Neural cell (in vitro differentiated cells): ENCODE data around the gene MMP7. TPM values are rescaled to one million over a fixed set of nuclear protein-coding genes. Genes with fewer than 3 reads are reported as not detected.

Experiments
- H2AFZ ChIP-seq: fragments of 200-600, 300-800 bp; sonication (generic), shearing (Covaris generic); 2 replicates; pipeline ENCODE4 v1.6.0; 2014; ENCODE audit warnings: low read depth, mild to moderate bottlenecking, antibody characterized with exemption, low read length, moderate library complexity
- H3F3A ChIP-seq: fragments of 200-600 bp; shearing (Covaris generic); 2 replicates; pipeline ENCODE4 v1.6.1; 2016; ENCODE audit warnings: mild to moderate bottlenecking, moderate library complexity, mixed read lengths, antibody characterized with exemption, low read length; ENCODE audit not compliant: insufficient read depth, poor library complexity, severe bottlenecking
- H3K27ac ChIP-seq: fragments of 200-600, 300-800 bp; sonication (generic), shearing (Covaris generic); 2 replicates; pipeline ENCODE4 v1.5.1; 2014; ENCODE audit warnings: mild to moderate bottlenecking, low read length, moderate library complexity
- H3K27me3 ChIP-seq: fragments of 300-800, 200-600 bp; sonication (generic), shearing (Covaris generic); 2 replicates; pipeline ENCODE4 v1.6.0; 2014; ENCODE audit warnings: mild to moderate bottlenecking, low read depth, low read length, moderate library complexity; ENCODE audit not compliant: insufficient read depth
- H3K36me3 ChIP-seq: fragments of 300-800, 200-600 bp; sonication (generic), shearing (Covaris generic); 2 replicates; pipeline ENCODE4 v1.5.1; 2014; ENCODE audit warnings: mild to moderate bottlenecking, antibody characterized with exemption, low read length, moderate library complexity; ENCODE audit not compliant: insufficient read depth
- H3K4me2 ChIP-seq: fragments of 300-800, 200-600 bp; sonication (generic), shearing (Covaris generic); 2 replicates; pipeline ENCODE4 v1.6.0; 2014; ENCODE audit warnings: mild to moderate bottlenecking, low read length
- H3K4me3 ChIP-seq: fragments of 300-800, 200-600 bp; sonication (generic), shearing (Covaris generic); 2 replicates; pipeline ENCODE4 v1.5.1; 2014; ENCODE audit warnings: mild to moderate bottlenecking, low read length, moderate library complexity
- H3K79me2 ChIP-seq: fragments of 200-600 bp; shearing (Covaris generic); replicated peaks from 2 replicates; pipeline ENCODE4 v1.6.0; 2014; ENCODE audit warnings: mild to moderate bottlenecking, low read length, moderate library complexity; ENCODE audit not compliant: insufficient read depth
- H3K9ac ChIP-seq: fragments of 300-800, 200-600 bp; sonication (generic), shearing (Covaris generic); 2 replicates; pipeline ENCODE4 v1.6.1; 2016; ENCODE audit warnings: mild to moderate bottlenecking, low read length, mixed read lengths
- H3K9me2 ChIP-seq: fragments of 200-600 bp; shearing (Covaris generic); 2 replicates; pipeline ENCODE4 v1.6.1; 2016; ENCODE audit warnings: mild to moderate bottlenecking, low read length, mixed read lengths; ENCODE audit not compliant: insufficient read depth
- H3K9me3 ChIP-seq: fragments of 200-600, 300-800 bp; sonication (generic), shearing (Covaris generic); 2 replicates; pipeline ENCODE4 v1.6.1; 2016; ENCODE audit warnings: mild to moderate bottlenecking, mixed run types, low read length, moderate library complexity, mixed read lengths
- H4K20me1 ChIP-seq: fragments of 200-600 bp; shearing (Covaris generic); 2 replicates; pipeline ENCODE4 v1.6.1; 2016; ENCODE audit warnings: mild to moderate bottlenecking, mixed run types; ENCODE audit not compliant: insufficient read depth
- EP300 ChIP-seq: fragments of 450-650 bp; conservative IDR thresholded peaks from 2 replicates; pipeline ENCODE4 v1.6.1; 2014; ENCODE audit warnings: antibody characterized with exemption, mild to moderate bottlenecking, moderate library complexity; ENCODE audit not compliant: poor library complexity, severe bottlenecking
- EZH2 ChIP-seq: fragments of 200-600, 300-800 bp; shearing (Covaris generic), sonication (generic); IDR thresholded peaks from 2 replicates; pipeline ENCODE4 v1.6.1; 2014; ENCODE audit warnings: antibody characterized with exemption, low read length, borderline replicate concordance, mild to moderate bottlenecking; ENCODE audit not compliant: insufficient read depth, poor library complexity, severe bottlenecking
- MXI1 ChIP-seq: fragments of 450-650 bp; conservative IDR thresholded peaks from 2 replicates; pipeline ENCODE4 v1.6.1; 2014; ENCODE audit warnings: antibody characterized with exemption, mild to moderate bottlenecking; ENCODE audit not compliant: poor library complexity, severe bottlenecking
- POLR2AphosphoS5 ChIP-seq: IDR thresholded peaks from 2 replicates; pipeline ENCODE4 v1.6.1; 2012
- RAD21 ChIP-seq: fragments of 450-650 bp; conservative IDR thresholded peaks from 2 replicates; pipeline ENCODE4 v1.6.1; 2014; ENCODE audit warnings: antibody characterized with exemption, mild to moderate bottlenecking, moderate library complexity
- SMC3 ChIP-seq: fragments of 450-650 bp; conservative IDR thresholded peaks from 2 replicates; pipeline ENCODE4 v1.6.1; 2014; ENCODE audit warnings: antibody characterized with exemption, mild to moderate bottlenecking, moderate library complexity; ENCODE audit not compliant: poor library complexity
- TAF1 ChIP-seq: IDR thresholded peaks from 2 replicates; pipeline ENCODE4 v1.6.1; 2012; ENCODE audit warnings: low read depth
- polyA plus RNA-seq: library from polyadenylated mRNA; depleted of rRNA; stranded (reverse); fragments of >200 nt; gene quantifications from 2 replicates; pipeline ENCODE4 v1.2.3, GENCODE V29; 2014
- TF ChIP-seq, protein P1 (sequence below): IDR thresholded peaks from 2 replicates; pipeline ENCODE4 v1.6.1; 2012; ENCODE audit warnings: borderline replicate concordance
- TF ChIP-seq, protein P2 (sequence below): fragments of 450-650 bp; IDR thresholded peaks from 2 replicates; pipeline ENCODE4 v1.5.1; 2014; ENCODE audit warnings: antibody characterized with exemption, mild to moderate bottlenecking, moderate library complexity; ENCODE audit not compliant: poor library complexity, severe bottlenecking

Gene MMP7
- polyA plus RNA-seq, 1 donor from 2014 or later = not detected

DNA sequence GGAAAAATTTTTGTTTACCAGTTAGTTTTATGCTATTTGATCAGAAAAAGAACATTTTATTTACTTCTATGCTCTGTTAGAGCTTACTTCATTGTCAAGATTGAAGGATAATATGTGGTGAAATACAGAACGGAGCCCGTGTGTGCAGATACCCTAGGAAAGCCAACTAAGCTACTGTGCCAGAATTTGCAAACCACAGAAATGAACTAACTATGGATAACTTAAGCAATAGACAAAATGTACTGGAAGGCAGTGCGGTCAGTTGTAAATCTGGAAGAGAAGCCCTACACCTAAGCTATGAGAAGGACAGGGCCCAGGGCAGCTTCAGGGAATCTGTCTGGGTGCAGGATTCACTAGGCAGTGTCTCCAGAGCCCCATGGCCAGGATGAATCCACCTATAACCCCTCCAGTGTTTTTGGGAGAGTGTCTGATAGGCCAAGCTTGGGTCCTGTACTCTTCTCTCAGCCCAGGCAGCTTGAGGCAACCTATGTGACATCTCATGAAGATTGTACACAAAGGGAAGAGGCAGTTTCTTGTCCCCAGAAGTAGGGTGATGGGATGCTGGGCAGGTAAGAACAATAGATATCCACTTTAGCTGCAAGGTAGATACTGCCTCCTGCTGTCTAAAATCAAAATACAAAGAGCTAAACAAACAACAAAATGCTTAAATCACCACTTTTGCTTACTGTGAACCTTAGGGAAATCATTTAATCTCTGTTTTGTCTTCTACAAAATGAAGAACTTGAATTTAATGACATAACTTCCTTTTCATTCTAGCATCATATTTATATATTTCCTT, 12.1 kb downstream of the MMP7 start:
- Histone ChIP-seq H3F3A (no peaks in the 10 kb centered on the region), H4K20me1 (no peaks in the 10 kb centered on the region), H3K27ac (no peak overlapping the region), H3K79me2 (no peaks in the 10 kb centered on the region), H3K4me2 (no peak overlapping the region), H3K9ac (no peak overlapping the region), H3K9me2 (no peaks in the 10 kb centered on the region), H2AFZ (no peak overlapping the region), H3K36me3 (no peaks in the 10 kb centered on the region), H3K27me3 (no peaks in the 10 kb centered on the region), H3K4me3 (no peak overlapping the region), H3K9me3 (no peaks in the 10 kb centered on the region)
- TF ChIP-seq SMC3 (no peak), EZH2 (no peak), EP300 (no peak), MXI1 (no peak), RAD21 (no peak), TAF1 (no peak), POLR2AphosphoS5 (no peak)
- TF ChIP-seq, protein P1, sequence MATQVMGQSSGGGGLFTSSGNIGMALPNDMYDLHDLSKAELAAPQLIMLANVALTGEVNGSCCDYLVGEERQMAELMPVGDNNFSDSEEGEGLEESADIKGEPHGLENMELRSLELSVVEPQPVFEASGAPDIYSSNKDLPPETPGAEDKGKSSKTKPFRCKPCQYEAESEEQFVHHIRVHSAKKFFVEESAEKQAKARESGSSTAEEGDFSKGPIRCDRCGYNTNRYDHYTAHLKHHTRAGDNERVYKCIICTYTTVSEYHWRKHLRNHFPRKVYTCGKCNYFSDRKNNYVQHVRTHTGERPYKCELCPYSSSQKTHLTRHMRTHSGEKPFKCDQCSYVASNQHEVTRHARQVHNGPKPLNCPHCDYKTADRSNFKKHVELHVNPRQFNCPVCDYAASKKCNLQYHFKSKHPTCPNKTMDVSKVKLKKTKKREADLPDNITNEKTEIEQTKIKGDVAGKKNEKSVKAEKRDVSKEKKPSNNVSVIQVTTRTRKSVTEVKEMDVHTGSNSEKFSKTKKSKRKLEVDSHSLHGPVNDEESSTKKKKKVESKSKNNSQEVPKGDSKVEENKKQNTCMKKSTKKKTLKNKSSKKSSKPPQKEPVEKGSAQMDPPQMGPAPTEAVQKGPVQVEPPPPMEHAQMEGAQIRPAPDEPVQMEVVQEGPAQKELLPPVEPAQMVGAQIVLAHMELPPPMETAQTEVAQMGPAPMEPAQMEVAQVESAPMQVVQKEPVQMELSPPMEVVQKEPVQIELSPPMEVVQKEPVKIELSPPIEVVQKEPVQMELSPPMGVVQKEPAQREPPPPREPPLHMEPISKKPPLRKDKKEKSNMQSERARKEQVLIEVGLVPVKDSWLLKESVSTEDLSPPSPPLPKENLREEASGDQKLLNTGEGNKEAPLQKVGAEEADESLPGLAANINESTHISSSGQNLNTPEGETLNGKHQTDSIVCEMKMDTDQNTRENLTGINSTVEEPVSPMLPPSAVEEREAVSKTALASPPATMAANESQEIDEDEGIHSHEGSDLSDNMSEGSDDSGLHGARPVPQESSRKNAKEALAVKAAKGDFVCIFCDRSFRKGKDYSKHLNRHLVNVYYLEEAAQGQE = no peak
- TF ChIP-seq, protein P2, sequence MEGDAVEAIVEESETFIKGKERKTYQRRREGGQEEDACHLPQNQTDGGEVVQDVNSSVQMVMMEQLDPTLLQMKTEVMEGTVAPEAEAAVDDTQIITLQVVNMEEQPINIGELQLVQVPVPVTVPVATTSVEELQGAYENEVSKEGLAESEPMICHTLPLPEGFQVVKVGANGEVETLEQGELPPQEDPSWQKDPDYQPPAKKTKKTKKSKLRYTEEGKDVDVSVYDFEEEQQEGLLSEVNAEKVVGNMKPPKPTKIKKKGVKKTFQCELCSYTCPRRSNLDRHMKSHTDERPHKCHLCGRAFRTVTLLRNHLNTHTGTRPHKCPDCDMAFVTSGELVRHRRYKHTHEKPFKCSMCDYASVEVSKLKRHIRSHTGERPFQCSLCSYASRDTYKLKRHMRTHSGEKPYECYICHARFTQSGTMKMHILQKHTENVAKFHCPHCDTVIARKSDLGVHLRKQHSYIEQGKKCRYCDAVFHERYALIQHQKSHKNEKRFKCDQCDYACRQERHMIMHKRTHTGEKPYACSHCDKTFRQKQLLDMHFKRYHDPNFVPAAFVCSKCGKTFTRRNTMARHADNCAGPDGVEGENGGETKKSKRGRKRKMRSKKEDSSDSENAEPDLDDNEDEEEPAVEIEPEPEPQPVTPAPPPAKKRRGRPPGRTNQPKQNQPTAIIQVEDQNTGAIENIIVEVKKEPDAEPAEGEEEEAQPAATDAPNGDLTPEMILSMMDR = no peak

DNA sequence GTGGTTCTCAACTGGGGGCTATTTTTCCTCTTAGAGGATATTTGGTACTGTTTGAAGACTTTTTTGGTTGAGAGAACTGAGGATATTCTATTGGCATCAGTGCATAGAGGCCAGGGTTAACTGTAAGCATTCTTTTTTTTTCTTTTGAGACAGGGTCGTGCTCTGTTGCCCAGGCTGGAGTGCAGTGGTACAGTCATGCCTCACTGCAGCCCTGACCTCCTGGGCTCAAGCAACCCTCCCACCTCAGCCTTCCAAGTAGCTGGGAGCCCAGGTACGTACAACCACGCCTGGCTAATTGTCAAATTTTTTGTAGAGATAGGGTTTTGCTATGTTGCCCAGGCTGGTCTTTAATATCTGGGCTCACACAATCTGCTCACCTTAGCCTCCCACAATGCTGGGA, 12.9 kb downstream of the MMP7 start:
- Histone ChIP-seq H3K27ac (no peak overlapping the region), H3K4me2 (no peak overlapping the region), H3F3A (no peaks in the 10 kb centered on the region), H2AFZ (no peak overlapping the region), H3K9me2 (no peaks in the 10 kb centered on the region), H3K9ac (no peak overlapping the region), H3K27me3 (no peaks in the 10 kb centered on the region), H3K36me3 (no peaks in the 10 kb centered on the region), H3K4me3 (no peak overlapping the region), H3K79me2 (no peaks in the 10 kb centered on the region), H4K20me1 (no peaks in the 10 kb centered on the region), H3K9me3 (no peaks in the 10 kb centered on the region)
- TF ChIP-seq, protein P2 = no peak
